HepG2 (cell line): Measurements from ENCODE around the gene SOX14. TPM values are rescaled to one million over a fixed set of nuclear protein-coding genes. Genes with fewer than 3 reads are reported as not detected.

Experiments
- ATAC-seq: fragments of 200-7000 bp; cut with Tn5 transposase; 3 replicates; pipeline ENCODE4 v1.9.1; 2020; ENCODE audit warnings: mild to moderate bottlenecking, moderate library complexity
- BruUV-seq: library from RNA; stranded (reverse); fragments of 400-500 nt; replicated peaks from 2 replicates; lab custom pipeline; 2021; lab: Mats Ljungman, UMichigan
- CTCF ChIA-PET: fragments of 300-600 bp; formaldehyde crosslinking; extraction: SDS; loops from one replicate; lab custom pipeline; 2021; ENCODE audit warnings: low total read pairs, inconsistent platforms, low intra/inter-chr PET ratio; lab: Yijun Ruan, JAX
- POLR2A ChIA-PET: fragments of 350-600 bp; sonication (Branson Sonifier 250); formaldehyde crosslinking; loops from one replicate; lab custom pipeline; 2020; ENCODE audit warnings: antibody characterized with exemption, inconsistent platforms; lab: Yijun Ruan, JAX
- DNase-seq: peaks from one replicate; pipeline ENCODE4 v3.0.0-alpha.2; 2015; ENCODE audit warnings: low spot score
- FAIRE-seq: peaks from 3 replicates; lab custom pipeline; 2011; peaks lifted over from hg19 to GRCh38; lab: Jason Lieb, UNC
- H2AFZ ChIP-seq: one replicate; pipeline ENCODE4 v1.6.1; 2011; ENCODE audit warnings: low read length, inconsistent platforms
- H3K27ac ChIP-seq: fragments of 300-600 bp; 3 replicates; pipeline ENCODE4 v1.8.0; 2011; ENCODE audit warnings: mixed run types, mild to moderate bottlenecking, mixed read lengths, low read length, inconsistent platforms; ENCODE audit not compliant: insufficient read depth; ENCODE audit errors: extremely low read length
- H3K27me3 ChIP-seq, 2 experiments: fragments of 200-600 bp in 1 of 2; 2 replicates in 1 of 2; 3 replicates in 1 of 2; pipeline versions ENCODE4 v1.6.0 to v1.8.0; 2011; ENCODE audit warnings: low read length in 2 of 2, mild to moderate bottlenecking in 2 of 2, moderate library complexity in 2 of 2, inconsistent platforms in 1 of 2; ENCODE audit not compliant: insufficient read depth in 2 of 2, control insufficient read depth in 1 of 2
- H3K36me3 ChIP-seq, 2 experiments: fragments of 200-600 bp in 1 of 2; replicated peaks in 1 of 2; 2 replicates in 1 of 2; 3 replicates in 1 of 2; pipeline versions ENCODE4 v1.5.1 to v1.8.0; 2011; ENCODE audit warnings: low read length in 2 of 2, inconsistent platforms in 1 of 2; ENCODE audit not compliant: insufficient read depth in 2 of 2, control insufficient read depth in 1 of 2
- H3K4me1 ChIP-seq: 2 replicates; pipeline ENCODE4 v1.5.1; 2012; ENCODE audit warnings: low read length, inconsistent platforms; ENCODE audit not compliant: insufficient read depth
- H3K4me2 ChIP-seq: 2 replicates; pipeline ENCODE4 v1.6.0; 2011; ENCODE audit warnings: low read depth, low read length, inconsistent platforms
- H3K4me3 ChIP-seq, 3 experiments: fragments of 200-600 bp in 1 of 3; sonication (generic), shearing (Covaris generic) in 1 of 3; replicated peaks in 1 of 3; 2 replicates each; pipeline ENCODE4 v1.5.1; 2011 to 2016; ENCODE audit warnings: low read length in 3 of 3, inconsistent platforms in 2 of 3, low read depth in 2 of 3, mild to moderate bottlenecking in 2 of 3, control low read depth in 1 of 3, mixed read lengths in 1 of 3; ENCODE audit not compliant: insufficient read depth in 1 of 3
- H3K79me2 ChIP-seq: one replicate; pipeline ENCODE4 v1.6.1; 2011; ENCODE audit warnings: low read length, inconsistent platforms; ENCODE audit not compliant: insufficient read depth
- H3K9ac ChIP-seq: 2 replicates; pipeline ENCODE4 v1.6.0; 2011; ENCODE audit warnings: mild to moderate bottlenecking, low read depth, low read length, inconsistent platforms; ENCODE audit not compliant: insufficient read depth
- H3K9me3 ChIP-seq: 2 replicates; pipeline ENCODE4 v1.5.1; 2012; ENCODE audit warnings: mild to moderate bottlenecking, low read length
- H4K20me1 ChIP-seq: 2 replicates; pipeline ENCODE4 v1.6.0; 2011; ENCODE audit warnings: inconsistent platforms, mild to moderate bottlenecking, low read length, moderate library complexity; ENCODE audit not compliant: insufficient read depth
- ARID3A ChIP-seq: IDR thresholded peaks from 2 replicates; pipeline ENCODE4 v1.6.1; 2012; ENCODE audit warnings: low read depth, low read length, improper control_type of control experiment
- JARID2 ChIP-seq: sonication (generic); formaldehyde crosslinking; IDR thresholded peaks from 2 replicates; pipeline ENCODE4 v1.8.1; 2023; ENCODE audit warnings: missing genetic modification reagents, inconsistent platforms; ENCODE audit not compliant: insufficient replicate concordance
- JUN ChIP-seq: sonication (generic); formaldehyde crosslinking; IDR thresholded peaks from 2 replicates; pipeline ENCODE4 v1.4.0; 2020; ENCODE audit warnings: mild to moderate bottlenecking, missing genetic modification reagents
- PHF21A ChIP-seq: sonication (generic); formaldehyde crosslinking; IDR thresholded peaks from 2 replicates; pipeline ENCODE4 v1.5.0; 2020; ENCODE audit warnings: mild to moderate bottlenecking, missing genetic modification reagents
- SETDB1 ChIP-seq: sonication (generic); formaldehyde crosslinking; IDR thresholded peaks from 2 replicates; pipeline ENCODE4 v1.5.1; 2020; ENCODE audit warnings: missing genetic modification reagents, mild to moderate bottlenecking, borderline replicate concordance
- SRSF1 ChIP-seq: fragments of 200-400 bp; formaldehyde crosslinking; optimal IDR thresholded peaks from 2 replicates; pipeline ENCODE3; 2017; ENCODE audit warnings: mild to moderate bottlenecking, low read depth, low read length, moderate library complexity
- ZBTB42 ChIP-seq: sonication (generic); formaldehyde crosslinking; IDR thresholded peaks from 2 replicates; pipeline ENCODE4 v1.5.0; 2020; ENCODE audit warnings: mild to moderate bottlenecking, missing genetic modification reagents
- ZMYM2 ChIP-seq: sonication (generic); formaldehyde crosslinking; IDR thresholded peaks from 2 replicates; pipeline ENCODE4 v1.8.0; 2022; ENCODE audit warnings: mild to moderate bottlenecking, missing genetic modification reagents
- ZNF138 ChIP-seq: sonication (generic); formaldehyde crosslinking; IDR thresholded peaks from 2 replicates; pipeline ENCODE4 v1.5.0; 2020; ENCODE audit warnings: mild to moderate bottlenecking, low read depth, missing genetic modification reagents
- ZNF317 ChIP-seq: sonication (generic); formaldehyde crosslinking; IDR thresholded peaks from 2 replicates; pipeline ENCODE4 v1.5.0; 2020; ENCODE audit warnings: mild to moderate bottlenecking, missing genetic modification reagents
- ZNF33A ChIP-seq: sonication (generic); formaldehyde crosslinking; IDR thresholded peaks from 2 replicates; pipeline ENCODE4 v1.5.1; 2020; ENCODE audit warnings: missing genetic modification reagents, mild to moderate bottlenecking, moderate library complexity, borderline replicate concordance
- ZNF367 ChIP-seq: sonication (generic); formaldehyde crosslinking; IDR thresholded peaks from 2 replicates; pipeline ENCODE4 v1.4.0; 2020; ENCODE audit warnings: missing genetic modification reagents, borderline replicate concordance
- ZNF678 ChIP-seq: sonication (generic); formaldehyde crosslinking; IDR thresholded peaks from 2 replicates; pipeline ENCODE4 v1.4.0; 2020; ENCODE audit warnings: mild to moderate bottlenecking, missing genetic modification reagents
- ZNF878 ChIP-seq: sonication (generic); formaldehyde crosslinking; IDR thresholded peaks from 2 replicates; pipeline ENCODE4 v1.8.1; 2023; ENCODE audit warnings: mild to moderate bottlenecking, missing genetic modification reagents, moderate library complexity
- ZXDC ChIP-seq: sonication (generic); formaldehyde crosslinking; IDR thresholded peaks from 2 replicates; pipeline ENCODE4 v1.5.0; 2020; ENCODE audit warnings: mild to moderate bottlenecking, missing genetic modification reagents
- WGBS: methylation state at CpG from one replicate; pipeline ENCODE4 v1.1.6; 2017; ENCODE audit warnings: low lambda C conversion rate; 5-methylcytosine and 5-hydroxymethylcytosine counted together
- in situ Hi-C: cut with HindIII; loops from 2 replicates; pipeline ENCODE4 v1.10.0; 2017; ENCODE audit warnings: low pct_unique_long_range_greater_than_20kb; ENCODE audit not compliant: extremely low pct_ligation_motif_present
- intact Hi-C: fragments of 100-400 bp; cut with micrococcal nuclease; formaldehyde crosslinking; loops from one replicate; pipeline ENCODE4 v1.10.0; 2022; ENCODE audit not compliant: unreplicated experiment
- polyA plus RNA-seq, 8 experiments: library from polyadenylated mRNA; depleted of rRNA in 3 of 8; stranded (reverse) in 7 of 8; unstranded in 1 of 8; fragments of >200 nt; fragmentation: Illumina TruSeq in 4 of 8; extraction: Trizol in 4 of 8; gene quantifications; 2 replicates each; pipeline versions ENCODE4 v1.2.1 to v1.2.3, GENCODE V29; 2011 to 2016; ENCODE audit warnings: low read depth in 4 of 8, missing spikeins in 1 of 8, mixed read lengths in 1 of 8; ENCODE audit not compliant: insufficient read depth in 1 of 8
- total RNA-seq, 5 experiments: library from RNA; depleted of rRNA; stranded (reverse); fragments of >200 nt; fragmentation: Illumina TruSeq; extraction: Trizol; gene quantifications; 2 replicates each; pipeline ENCODE4 v1.2.3, GENCODE V29; 2016; ENCODE audit warnings: low read depth in 1 of 5

Gene SOX14
- total and polyA plus RNA-seq, 2 of the 13 experiments (the other 11 are each of a cell fraction or from before 2014, with no cell fraction given) = not detected

GRCh38 chr3:137769322-137770065, 5.4 kb downstream of the SOX14 start (continued):
- no peak for TF ChIP-seq JUN (CRISPR knock-in tag)

- Histone ChIP-seq H3K4me1 (no peaks in the 10 kb centered on the region), H2AFZ (no peak overlapping the region), H4K20me1 (no peaks in the 10 kb centered on the region), H3K79me2 (no peaks in the 10 kb centered on the region), H3K9ac (no peak overlapping the region), H3K9me3 (no peaks in the 10 kb centered on the region), H3K27ac (no peak overlapping the region), H3K36me3 (no peaks in the 10 kb centered on the region), H3K27me3 (peaks cover 12 to 69% of the 10 kb centered on the region in 2 experiments), H3K4me2 (no peak overlapping the region), H3K4me3 (no peak overlapping the region)
- DNase-seq (no peak), ATAC-seq (no peak), FAIRE-seq (no peak)
- ChIA-PET CTCF (no interaction called here), POLR2A (no interaction called here)
- WGBS = 37% methylated on average over 27 of the region's 40 CpGs
- BruUV-seq = no TSS peak
- in situ Hi-C loops (no loop called here), intact Hi-C loops (no loop called here)
- TF ChIP-seq ZXDC (CRISPR knock-in tag) (no peak), ZBTB42 (no peak), ZMYM2 (CRISPR knock-in tag) (no peak), ZNF678 (no peak), SETDB1 (CRISPR knock-in tag) (no peak), ZNF317 (CRISPR knock-in tag) (no peak), ZNF367 (CRISPR knock-in tag) (no peak), ARID3A (no peak), ZNF138 (no peak), JARID2 (CRISPR knock-in tag) (no peak), ZNF878 (no peak), PHF21A (CRISPR knock-in tag) (no peak), SRSF1 (no peak), ZNF33A (CRISPR knock-in tag) (no peak)
Observed at GRCh38 chr3:137770066-137770834, 6.1 kb downstream of the SOX14 start.
